Measurements from ENCODE around the gene ZDHHC6. TPM values are rescaled to one million over a fixed set of nuclear protein-coding genes. Genes with fewer than 3 reads are reported as not detected.

ZDHHC6 gene
- total RNA-seq, 1 donor from 2014 or later: 37.1 TPM

GRCh38 chr10:112429147-112429546 lies 17.6 kb downstream of the ZDHHC6 start:
- TF ChIP-seq CTCF (IDR thresholded peaks at IDR 0.05; ENCODE audit: unreplicated experiment): no peak
- Mint-ChIP-seq H3K27me3 (ENCODE audit: low read depth) (no peaks in the 10 kb centered on the region), H3K36me3 (peaks cover 7% of the 10 kb centered on the region), H3K27ac (no peak overlapping the region), H3K4me3 (no peak overlapping the region), H3K9me3 (no peaks in the 10 kb centered on the region), H3K4me1 (no peaks in the 10 kb centered on the region)
- DNase-seq (ENCODE audit: low spot score in 2 of 2, unreplicated experiment in 2 of 2): no peak

DNA sequence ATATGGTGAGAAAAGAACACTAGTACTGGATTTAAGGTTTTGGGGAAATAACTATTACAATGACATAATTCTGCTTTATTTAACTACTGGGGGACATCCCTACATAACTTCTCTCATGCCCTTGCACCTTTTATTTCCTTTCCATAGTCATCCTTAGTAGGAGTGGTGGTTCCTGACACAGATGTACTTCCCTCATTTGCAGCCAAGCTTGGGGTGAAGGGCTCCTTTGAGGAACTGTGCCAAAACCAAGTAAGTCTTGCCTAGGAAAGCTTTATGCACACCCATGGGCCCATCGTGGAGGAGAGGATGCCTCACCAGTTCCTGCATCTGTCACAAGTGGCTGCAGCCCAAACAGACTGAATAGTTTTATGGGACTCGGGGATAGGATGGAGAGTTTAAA lies 20.6 kb downstream of the ZDHHC6 start:
- Mint-ChIP-seq H3K27me3 (ENCODE audit: low read depth) (no peaks in the 10 kb centered on the region), H3K4me3 (no peak overlapping the region), H3K27ac (no peak overlapping the region), H3K36me3 (peaks cover 3% of the 10 kb centered on the region), H3K9me3 (no peaks in the 10 kb centered on the region), H3K4me1 (no peaks in the 10 kb centered on the region)
- DNase-seq (ENCODE audit: low spot score in 2 of 2, unreplicated experiment in 2 of 2): no peak
- TF ChIP-seq CTCF (IDR thresholded peaks at IDR 0.05; ENCODE audit: unreplicated experiment): no peak

- H3K9me3 Mint-ChIP-seq: no peaks in the 10 kb centered on the region
- H3K27ac Mint-ChIP-seq: no peak overlapping the region
- DNase-seq (ENCODE audit: low spot score in 2 of 2, unreplicated experiment in 2 of 2): no peak
- no peaks in the 10 kb centered on the region for H3K4me1 Mint-ChIP-seq
- no peaks in the 10 kb centered on the region for H3K27me3 Mint-ChIP-seq (ENCODE audit: low read depth)
- H3K36me3 Mint-ChIP-seq: no peaks in the 10 kb centered on the region
- no peak overlapping the region for H3K4me3 Mint-ChIP-seq
- no peak for TF ChIP-seq CTCF (IDR thresholded peaks at IDR 0.05; ENCODE audit: unreplicated experiment)
Observed at GRCh38 chr10:112424651-112425050, 22.1 kb downstream of the ZDHHC6 start.

GRCh38 chr10:112421731-112422130 lies 25.0 kb downstream of the ZDHHC6 start:
- no peak for TF ChIP-seq CTCF (IDR thresholded peaks at IDR 0.05; ENCODE audit: unreplicated experiment)
- no peaks in the 10 kb centered on the region for H3K4me1 Mint-ChIP-seq
- no peak overlapping the region for H3K27ac Mint-ChIP-seq
- no peak for DNase-seq (ENCODE audit: low spot score in 2 of 2, unreplicated experiment in 2 of 2)
- H3K4me3 Mint-ChIP-seq: no peak overlapping the region
- no peaks in the 10 kb centered on the region for H3K36me3 Mint-ChIP-seq
- H3K9me3 Mint-ChIP-seq: no peaks in the 10 kb centered on the region
- no peaks in the 10 kb centered on the region for H3K27me3 Mint-ChIP-seq (ENCODE audit: low read depth)

GRCh38 chr10:112412696-112413095 lies 34.0 kb downstream of the ZDHHC6 start:
- no peak for DNase-seq (ENCODE audit: low spot score in 2 of 2, unreplicated experiment in 2 of 2)
- Mint-ChIP-seq H3K27me3 (ENCODE audit: low read depth) (peaks cover 40% of the 10 kb centered on the region), H3K9me3 (peaks cover 8% of the 10 kb centered on the region), H3K27ac (no peak overlapping the region), H3K36me3 (no peaks in the 10 kb centered on the region), H3K4me1 (peaks cover 7% of the 10 kb centered on the region), H3K4me3 (no peak overlapping the region)
- no peak for TF ChIP-seq CTCF (IDR thresholded peaks at IDR 0.05; ENCODE audit: unreplicated experiment)

DNA sequence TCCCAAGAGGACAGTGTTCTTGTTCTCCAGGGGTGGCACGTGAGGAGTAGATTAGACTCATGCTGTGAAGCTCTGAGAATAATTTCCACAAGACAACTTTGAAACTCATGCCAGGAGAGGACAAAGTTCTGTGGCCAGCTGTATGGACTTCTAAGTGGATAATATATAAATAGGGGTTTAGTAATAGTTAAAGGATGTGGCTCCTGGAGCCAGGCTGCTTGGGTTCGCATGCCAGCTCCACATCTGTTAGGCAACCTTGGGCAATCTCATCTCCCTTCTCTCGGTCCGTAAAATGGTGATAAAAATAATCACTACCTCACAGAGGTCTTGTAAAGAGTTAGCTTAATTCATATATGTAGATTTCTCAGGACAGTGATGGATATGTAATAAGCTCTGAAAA lies 37.0 kb downstream of the ZDHHC6 start:
- H3K4me3 Mint-ChIP-seq: no peak overlapping the region
- no peak for TF ChIP-seq CTCF (IDR thresholded peaks at IDR 0.05; ENCODE audit: unreplicated experiment)
- no peaks in the 10 kb centered on the region for H3K4me1 Mint-ChIP-seq
- peaks cover 3% of the 10 kb centered on the region for H3K9me3 Mint-ChIP-seq
- no peak for DNase-seq (ENCODE audit: low spot score in 2 of 2, unreplicated experiment in 2 of 2)
- H3K36me3 Mint-ChIP-seq: no peaks in the 10 kb centered on the region
- peaks cover 52% of the 10 kb centered on the region for H3K27me3 Mint-ChIP-seq (ENCODE audit: low read depth)
- H3K27ac Mint-ChIP-seq: no peak overlapping the region

Data from mesothelial cell of epicardium (in vitro differentiated cells).